ENCODE measurements around the gene COL6A2. TPM values are rescaled to one million over a fixed set of nuclear protein-coding genes. Genes with fewer than 3 reads are reported as not detected.

The COL6A2 gene
- total RNA-seq, 2 donors from 2014 or later: 259 to 377 TPM

DNA sequence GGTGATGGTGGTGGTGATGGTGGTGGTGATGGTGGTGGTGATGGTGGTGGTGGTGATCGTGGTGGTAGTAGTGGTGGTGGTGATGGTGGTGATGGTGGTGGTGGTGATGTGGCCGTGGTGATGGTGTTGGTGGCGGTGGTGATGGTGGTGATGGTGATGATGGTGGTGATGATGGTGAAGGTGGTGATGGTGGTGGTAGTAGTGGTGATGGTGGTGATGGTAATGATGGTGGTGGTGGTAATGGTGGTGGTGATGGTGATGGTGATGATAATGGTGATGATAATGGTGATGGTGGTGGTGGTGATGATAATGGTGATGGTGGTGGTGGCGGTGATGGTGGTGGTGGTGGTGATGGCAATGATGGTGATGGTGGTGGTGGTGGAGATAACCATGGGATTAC lies 6.8 kb upstream of the COL6A2 start:
- no peaks in the 10 kb centered on the region for H3K36me3 ChIP-seq (ENCODE audit: control insufficient read depth, insufficient read depth, low read length)
- no peak overlapping the region for H3K27ac ChIP-seq (ENCODE audit: low read depth, low read length)
- Mint-ChIP-seq H3K9me3 (peaks cover 51% of the 10 kb centered on the region), H3K27me3 (ENCODE audit: insufficient read depth) (peaks cover under 1% of the 10 kb centered on the region), H3K4me3 (no peak overlapping the region), H3K27ac (no peak overlapping the region), H3K36me3 (ENCODE audit: low read depth) (no peaks in the 10 kb centered on the region), H3K4me1 (no peaks in the 10 kb centered on the region)
- TF ChIP-seq, protein P1, sequence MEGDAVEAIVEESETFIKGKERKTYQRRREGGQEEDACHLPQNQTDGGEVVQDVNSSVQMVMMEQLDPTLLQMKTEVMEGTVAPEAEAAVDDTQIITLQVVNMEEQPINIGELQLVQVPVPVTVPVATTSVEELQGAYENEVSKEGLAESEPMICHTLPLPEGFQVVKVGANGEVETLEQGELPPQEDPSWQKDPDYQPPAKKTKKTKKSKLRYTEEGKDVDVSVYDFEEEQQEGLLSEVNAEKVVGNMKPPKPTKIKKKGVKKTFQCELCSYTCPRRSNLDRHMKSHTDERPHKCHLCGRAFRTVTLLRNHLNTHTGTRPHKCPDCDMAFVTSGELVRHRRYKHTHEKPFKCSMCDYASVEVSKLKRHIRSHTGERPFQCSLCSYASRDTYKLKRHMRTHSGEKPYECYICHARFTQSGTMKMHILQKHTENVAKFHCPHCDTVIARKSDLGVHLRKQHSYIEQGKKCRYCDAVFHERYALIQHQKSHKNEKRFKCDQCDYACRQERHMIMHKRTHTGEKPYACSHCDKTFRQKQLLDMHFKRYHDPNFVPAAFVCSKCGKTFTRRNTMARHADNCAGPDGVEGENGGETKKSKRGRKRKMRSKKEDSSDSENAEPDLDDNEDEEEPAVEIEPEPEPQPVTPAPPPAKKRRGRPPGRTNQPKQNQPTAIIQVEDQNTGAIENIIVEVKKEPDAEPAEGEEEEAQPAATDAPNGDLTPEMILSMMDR (conservative IDR thresholded peaks at IDR 0.05): no peak
- H3K9me3 ChIP-seq (ENCODE audit: control insufficient read depth, low read length): peaks cover 17% of the 10 kb centered on the region
- H3K4me3 ChIP-seq (ENCODE audit: low read length): no peak overlapping the region
- DNase-seq: no peak
- H3K27me3 ChIP-seq (ENCODE audit: control insufficient read depth, insufficient read depth, low read length, poor library complexity, severe bottlenecking): no peaks in the 10 kb centered on the region
- H3K4me1 ChIP-seq (ENCODE audit: control insufficient read depth, insufficient read depth, low read length): no peaks in the 10 kb centered on the region
- 86 to 100% methylated on average over 1 to 4 of the region's 4 CpGs for WGBS, 2 experiments (ENCODE audit: insufficient coverage in 1 of 2, insufficient read length in 1 of 2)
- no peak overlapping the region for H3K9ac ChIP-seq (ENCODE audit: extremely low read depth, low read length, poor library complexity, severe bottlenecking)

DNA sequence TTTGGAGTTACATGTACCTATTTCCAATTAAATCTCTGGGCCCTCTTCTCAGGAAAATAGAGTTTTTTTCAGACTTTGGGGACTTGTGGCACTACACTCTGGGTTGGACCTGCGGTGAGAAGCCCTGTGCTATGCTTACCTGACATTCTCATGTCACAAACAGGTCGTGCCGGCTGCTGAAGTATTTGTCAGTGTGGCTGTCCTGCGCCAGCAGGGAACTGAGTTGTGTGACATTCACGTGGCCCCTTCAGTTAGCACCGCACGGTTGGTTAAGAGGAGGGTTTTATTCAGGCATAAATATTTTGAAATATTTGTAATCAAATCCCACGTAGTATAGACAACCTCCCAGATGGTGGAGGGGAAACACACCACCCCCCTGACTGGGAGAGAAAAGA lies 6.3 kb upstream of the COL6A2 start:
- DNase-seq: no peak
- 94 to 97% methylated on average over 4 to 8 of the region's 8 CpGs for WGBS, 2 experiments (ENCODE audit: insufficient coverage in 1 of 2, insufficient read length in 1 of 2)
- H3K27ac ChIP-seq (ENCODE audit: low read depth, low read length): no peak overlapping the region
- H3K27me3 ChIP-seq (ENCODE audit: control insufficient read depth, insufficient read depth, low read length, poor library complexity, severe bottlenecking): no peaks in the 10 kb centered on the region
- H3K4me3 ChIP-seq (ENCODE audit: low read length): no peak overlapping the region
- H3K27ac Mint-ChIP-seq: no peak overlapping the region
- H3K4me1 ChIP-seq (ENCODE audit: control insufficient read depth, insufficient read depth, low read length): no peaks in the 10 kb centered on the region
- H3K4me3 Mint-ChIP-seq: no peak overlapping the region
- TF ChIP-seq, protein P1 (conservative IDR thresholded peaks at IDR 0.05): no peak
- no peaks in the 10 kb centered on the region for H3K36me3 ChIP-seq (ENCODE audit: control insufficient read depth, insufficient read depth, low read length)
- H3K36me3 Mint-ChIP-seq (ENCODE audit: low read depth): no peaks in the 10 kb centered on the region
- peaks cover 17% of the 10 kb centered on the region for H3K9me3 ChIP-seq (ENCODE audit: control insufficient read depth, low read length)
- H3K27me3 Mint-ChIP-seq (ENCODE audit: insufficient read depth): peaks cover 3% of the 10 kb centered on the region
- no peaks in the 10 kb centered on the region for H3K4me1 Mint-ChIP-seq
- peaks cover 50% of the 10 kb centered on the region for H3K9me3 Mint-ChIP-seq
- H3K9ac ChIP-seq (ENCODE audit: extremely low read depth, low read length, poor library complexity, severe bottlenecking): no peak overlapping the region

DNA sequence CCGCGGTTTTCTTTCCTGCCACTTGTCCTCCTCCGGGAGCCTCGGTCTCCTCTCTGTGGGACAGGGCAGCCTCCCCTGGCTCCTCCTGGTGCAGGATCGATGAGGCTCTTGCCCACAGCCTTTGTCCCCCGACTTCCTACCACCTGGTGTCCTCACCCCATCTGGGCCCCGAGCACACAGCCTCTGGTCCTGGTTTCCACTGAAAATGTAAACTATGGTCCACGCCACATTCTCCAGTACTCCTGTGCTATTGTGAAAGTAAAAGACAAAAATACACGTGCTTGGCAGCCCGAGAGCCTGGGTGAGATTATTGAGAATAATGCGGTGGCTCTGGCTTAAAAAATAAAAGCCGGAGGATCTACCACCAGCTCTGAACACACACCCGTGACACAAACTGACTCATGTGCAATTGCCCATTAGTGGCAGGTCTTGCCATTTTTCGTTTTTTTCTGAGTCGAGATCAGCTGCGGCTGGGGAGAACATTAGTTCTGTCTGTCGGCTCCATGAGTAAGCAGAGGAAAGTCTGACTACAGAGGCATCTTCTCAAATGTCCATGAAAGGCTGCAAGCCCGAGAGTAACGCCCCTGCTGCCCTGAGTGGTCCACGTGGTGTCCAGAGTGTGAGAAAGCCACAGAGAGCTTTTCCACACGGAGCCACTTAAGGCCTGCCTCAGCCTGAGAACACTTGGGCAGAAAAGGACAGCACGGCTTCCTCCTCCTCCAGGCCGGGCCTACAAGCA lies 5.7 kb upstream of the COL6A2 start:
- peaks cover 3% of the 10 kb centered on the region for H3K27me3 Mint-ChIP-seq (ENCODE audit: insufficient read depth)

More for the DNA sequence above, 5.7 kb upstream of the COL6A2 start:
- Mint-ChIP-seq H3K9me3 (peaks cover 45% of the 10 kb centered on the region), H3K36me3 (ENCODE audit: low read depth) (no peaks in the 10 kb centered on the region), H3K4me3 (no peak overlapping the region), H3K27ac (no peak overlapping the region), H3K4me1 (peaks cover 3% of the 10 kb centered on the region)
- no peak overlapping the region for H3K9ac ChIP-seq (ENCODE audit: extremely low read depth, low read length, poor library complexity, severe bottlenecking)
- TF ChIP-seq, protein P1 (conservative IDR thresholded peaks at IDR 0.05): no peak
- no peaks in the 10 kb centered on the region for H3K4me1 ChIP-seq (ENCODE audit: control insufficient read depth, insufficient read depth, low read length)
- no peak for DNase-seq
- WGBS, 2 experiments (ENCODE audit: insufficient coverage in 1 of 2, insufficient read length in 1 of 2): 91% methylated on average over 17 to 23 of the region's 23 CpGs
- no peak overlapping the region for H3K27ac ChIP-seq (ENCODE audit: low read depth, low read length)
- no peaks in the 10 kb centered on the region for H3K36me3 ChIP-seq (ENCODE audit: control insufficient read depth, insufficient read depth, low read length)
- H3K9me3 ChIP-seq (ENCODE audit: control insufficient read depth, low read length): peaks cover 12% of the 10 kb centered on the region
- H3K27me3 ChIP-seq (ENCODE audit: control insufficient read depth, insufficient read depth, low read length, poor library complexity, severe bottlenecking): no peaks in the 10 kb centered on the region
- H3K4me3 ChIP-seq (ENCODE audit: low read length): no peak overlapping the region
